SK-N-SH (cell line): ENCODE data around the gene CEP250. TPM values are rescaled to one million over a fixed set of nuclear protein-coding genes. Genes with fewer than 3 reads are reported as not detected.
A peak's percentile ranks its signal among the peaks of the same experiment; 100 is the strongest.

Source experiments
- CTCF ChIA-PET: fragments of 300-600, 350-600 bp; formaldehyde crosslinking; extraction: SDS; loops from one replicate; lab custom pipeline; 2021; lab: Yijun Ruan, JAX
- POLR2A ChIA-PET: fragments of 350-600 bp; sonication (Branson Sonifier 250); formaldehyde crosslinking; extraction: SDS; loops from one replicate; lab custom pipeline; 2020; ENCODE audit warnings: antibody characterized with exemption, inconsistent platforms; lab: Yijun Ruan, JAX
- DNase-seq: peaks from one replicate; pipeline ENCODE4 v3.0.0; 2012
- H2AFZ ChIP-seq: fragments of 200-600 bp; sonication (generic); 2 replicates; pipeline ENCODE4 v1.8.1; 2016; ENCODE audit warnings: antibody characterized with exemption, mild to moderate bottlenecking, low read depth
- H3F3A ChIP-seq: fragments of 200-600 bp; sonication (generic); replicated peaks from 2 replicates; pipeline ENCODE3; 2016; ENCODE audit warnings: antibody characterized with exemption, mild to moderate bottlenecking; ENCODE audit not compliant: insufficient read depth
- H3K27ac ChIP-seq, 2 experiments: fragments of 200-500 bp in 1 of 2; fragments of 200-600 bp in 1 of 2; sonication (Bioruptor generic) in 1 of 2; sonication (generic), shearing (Covaris generic) in 1 of 2; 2 replicates each; pipeline versions ENCODE4 v1.5.1 to v1.6.1; 2014 to 2016; ENCODE audit warnings: low read depth in 2 of 2, inconsistent platforms in 1 of 2, low read length in 1 of 2, mild to moderate bottlenecking in 1 of 2, mixed read lengths in 1 of 2
- H3K27me3 ChIP-seq: fragments of 200-600 bp; sonication (generic), shearing (Covaris generic); 2 replicates; pipeline ENCODE4 v1.6.1; 2016; ENCODE audit warnings: mixed run types; ENCODE audit not compliant: insufficient read depth
- H3K36me3 ChIP-seq, 2 experiments: fragments of 200-500 bp in 1 of 2; fragments of 200-600 bp in 1 of 2; sonication (Bioruptor generic) in 1 of 2; sonication (generic) in 1 of 2; replicated peaks in 1 of 2; 2 replicates each; pipeline versions ENCODE3 to v1.5.1; 2014 to 2016; ENCODE audit warnings: low read length in 1 of 2, mild to moderate bottlenecking in 1 of 2; ENCODE audit not compliant: insufficient read depth in 2 of 2, control insufficient read depth in 1 of 2
- H3K4me1 ChIP-seq, 2 experiments: fragments of 200-500 bp in 1 of 2; fragments of 200-600 bp in 1 of 2; sonication (Bioruptor generic) in 1 of 2; sonication (generic), shearing (Covaris generic) in 1 of 2; 2 replicates each; pipeline versions ENCODE4 v1.5.1 to v1.6.1; 2014 to 2016; ENCODE audit warnings: low read depth in 1 of 2, low read length in 1 of 2, mixed run types in 1 of 2; ENCODE audit not compliant: insufficient read depth in 2 of 2, control insufficient read depth in 1 of 2
- H3K4me2 ChIP-seq: fragments of 200-600 bp; sonication (generic), shearing (Covaris generic); 2 replicates; pipeline ENCODE4 v1.6.1; 2017; ENCODE audit warnings: mixed run types
- H3K4me3 ChIP-seq, 2 experiments: fragments of 200-500 bp in 1 of 2; fragments of 200-600 bp in 1 of 2; sonication (Bioruptor generic) in 1 of 2; sonication (generic), shearing (Covaris generic) in 1 of 2; 2 replicates each; pipeline versions ENCODE4 v1.5.1 to v1.8.1; 2014 to 2016; ENCODE audit warnings: low read depth in 2 of 2, inconsistent platforms in 1 of 2, low read length in 1 of 2, mild to moderate bottlenecking in 1 of 2, mixed read lengths in 1 of 2, moderate library complexity in 1 of 2
- H3K79me2 ChIP-seq: fragments of 200-600 bp; sonication (generic); 2 replicates; pipeline ENCODE4 v1.8.1; 2017; ENCODE audit warnings: mild to moderate bottlenecking; ENCODE audit not compliant: insufficient read depth
- H3K9ac ChIP-seq: fragments of 200-600 bp; sonication (generic); 2 replicates; pipeline ENCODE4 v1.6.1; 2017; ENCODE audit warnings: mixed run types
- H3K9me2 ChIP-seq: fragments of 200-600 bp; sonication (generic); 2 replicates; pipeline ENCODE4 v1.6.1; 2017; ENCODE audit warnings: mixed run types
- H3K9me3 ChIP-seq: fragments of 200-600 bp; sonication (generic); 2 replicates; pipeline ENCODE4 v1.6.1; 2017; ENCODE audit warnings: mixed run types, mild to moderate bottlenecking, moderate library complexity
- H4K20me1 ChIP-seq: fragments of 200-600 bp; sonication (generic); 2 replicates; pipeline ENCODE4 v1.6.1; 2017; ENCODE audit warnings: mild to moderate bottlenecking, mixed run types; ENCODE audit not compliant: insufficient read depth
- CTCF ChIP-seq: fragments of 200-600 bp; sonication (generic); IDR thresholded peaks from 2 replicates; pipeline ENCODE4 v1.6.1; 2017; ENCODE audit warnings: antibody characterized with exemption, mild to moderate bottlenecking, moderate library complexity
- EZH2phosphoT487 ChIP-seq: fragments of 200-600 bp; sonication (generic); IDR thresholded peaks from 2 replicates; pipeline ENCODE4 v1.6.1; 2017; ENCODE audit warnings: low read depth, mixed run types, mild to moderate bottlenecking, antibody characterized with exemption, moderate library complexity, borderline replicate concordance
- FOXJ3 ChIP-seq: sonication (generic); formaldehyde crosslinking; IDR thresholded peaks from 2 replicates; pipeline ENCODE4 v1.5.1; 2020; ENCODE audit warnings: mild to moderate bottlenecking, missing genetic modification reagents
- PBX3 ChIP-seq: IDR thresholded peaks from 2 replicates; pipeline ENCODE4; 2012
- RAD21 ChIP-seq: IDR thresholded peaks from 2 replicates; pipeline ENCODE4 v1.6.1; 2012; ENCODE audit warnings: mild to moderate bottlenecking, low read length
- SMC3 ChIP-seq: IDR thresholded peaks from 2 replicates; pipeline ENCODE4 v1.6.1; 2012; ENCODE audit warnings: low read depth, low read length, improper control_type of control experiment
- YY1 ChIP-seq: IDR thresholded peaks from 2 replicates; pipeline ENCODE4 v1.4.0; 2012; ENCODE audit warnings: low read depth, mild to moderate bottlenecking
- WGBS: methylation state at CpG from one replicate; pipeline ENCODE4 v1.1.6; 2017; ENCODE audit warnings: low lambda C conversion rate; 5-methylcytosine and 5-hydroxymethylcytosine counted together
- polyA plus RNA-seq, 3 experiments: library from polyadenylated mRNA; depleted of rRNA; stranded (reverse); fragments of >200 nt; gene quantifications; 2 replicates each; pipeline ENCODE4 v1.2.3, GENCODE V29; 2012

The CEP250 gene
- polyA plus RNA-seq, 1 of the 3 experiments (the other 2 are of a cell fraction): 13.3 TPM

DNA sequence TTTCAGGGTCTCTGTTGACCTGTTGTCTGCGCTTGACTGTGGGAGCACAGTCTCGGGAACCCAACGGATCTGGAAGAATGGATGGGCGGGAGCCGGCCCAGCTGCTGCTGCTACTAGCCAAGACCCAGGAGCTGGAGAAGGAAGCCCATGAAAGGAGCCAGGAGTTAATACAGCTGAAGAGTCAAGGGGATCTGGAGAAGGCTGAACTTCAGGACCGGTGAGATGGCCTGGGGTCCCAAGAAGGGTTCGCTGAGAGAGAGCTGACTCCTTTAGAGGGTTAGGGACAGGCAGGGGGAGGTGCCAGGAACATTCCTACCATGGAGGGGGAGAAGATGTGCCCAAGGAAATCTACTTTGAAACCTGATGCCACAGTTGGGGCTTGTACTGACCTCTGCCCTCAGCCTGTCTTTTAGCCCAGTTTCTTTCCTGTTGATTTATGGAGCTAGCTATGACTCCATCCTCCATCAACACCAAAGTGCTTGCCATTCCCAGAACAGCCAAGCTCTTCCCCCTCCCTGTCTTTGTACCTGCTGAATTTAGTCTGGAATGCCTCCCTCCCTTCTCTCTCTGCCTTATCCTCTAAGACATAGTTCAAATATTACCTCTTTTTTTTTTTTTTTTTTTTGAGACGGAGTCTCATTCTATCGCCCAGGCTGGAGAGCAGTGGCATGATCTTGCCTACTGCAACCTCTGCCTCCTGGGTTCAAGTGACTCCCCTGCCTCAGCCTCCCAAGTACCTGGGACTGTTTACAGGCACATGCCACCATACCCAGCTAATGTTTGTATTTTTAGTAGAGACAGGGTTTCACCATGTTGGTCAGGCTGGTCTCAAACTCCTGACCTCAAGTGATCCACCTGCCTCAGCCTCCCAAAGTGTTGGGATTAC lies 12.2 kb downstream of the CEP250 start:
- Histone ChIP-seq H3K27ac (peak overlapping the region in 1 of 2 experiments; percentile 11; a peak in 1 of 4 replicates), H3K36me3 (peaks cover 43 to 53% of the 10 kb centered on the region in 2 experiments), H3K79me2 (peaks cover 7% of the 10 kb centered on the region; the same call in 1 of the 2 replicates), H3K4me2 (no peak overlapping the region), H3F3A (peaks cover 2% of the 10 kb centered on the region), H3K9ac (no peak overlapping the region), H3K27me3 (no peaks in the 10 kb centered on the region), H3K9me2 (no peaks in the 10 kb centered on the region), H3K4me1 (no peaks in the 10 kb centered on the region), H2AFZ (no peak overlapping the region), H3K4me3 (no peak overlapping the region), H4K20me1 (no peaks in the 10 kb centered on the region), H3K9me3 (no peaks in the 10 kb centered on the region)
- DNase-seq: no peak
- 95% methylated on average over 6 of the region's 9 CpGs for WGBS
- ChIA-PET CTCF (interaction anchor here (0.9 to 1.6 kb wide), 2 partner anchors 10 to 158 kb away, joined by 3 to 4 read pairs; no protein-coding TSS in a partner anchor), POLR2A (interaction anchor here (1.0 kb wide), 1 partner anchor 196 kb away, joined by 3 read pairs; no protein-coding TSS in a partner anchor)
- TF ChIP-seq PBX3: peak; percentile 82
- no peak for TF ChIP-seq YY1
- no peak for TF ChIP-seq CTCF

- TF ChIP-seq EZH2phosphoT487 (no peak), RAD21 (no peak), FOXJ3 (CRISPR knock-in tag) (no peak), SMC3 (no peak)
- Histone ChIP-seq H4K20me1 (no peaks in the 10 kb centered on the region), H3K27me3 (no peaks in the 10 kb centered on the region), H3K36me3 (peaks cover 49 to 60% of the 10 kb centered on the region in 2 experiments), H3F3A (peaks cover 2% of the 10 kb centered on the region), H3K4me3 (no peak overlapping the region), H3K9me3 (no peaks in the 10 kb centered on the region), H2AFZ (no peak overlapping the region), H3K9me2 (no peaks in the 10 kb centered on the region), H3K27ac (no peak overlapping the region), H3K9ac (no peak overlapping the region), H3K79me2 (peaks cover 7% of the 10 kb centered on the region; the same call in 1 of the 2 replicates), H3K4me1 (no peaks in the 10 kb centered on the region), H3K4me2 (no peak overlapping the region)
- no peak for DNase-seq
- ChIA-PET CTCF (interaction anchor here (1.1 to 1.3 kb wide), 2 partner anchors 200 to 971 kb away, joined by 3 read pairs; no protein-coding TSS in a partner anchor), POLR2A (no interaction called here)
- WGBS: 73% methylated on average over 6 of the region's 6 CpGs
Observed at GRCh38 chr20:35468671-35469334, 13.4 kb downstream of the CEP250 start.
